ENCODE results near the gene HDAC9. TPM values are rescaled to one million over a fixed set of nuclear protein-coding genes. Genes with fewer than 3 reads are reported as not detected.
"Not testable (repeated sequence)": the region's sequence is repeated elsewhere in the genome, so short reads cannot be mapped to it uniquely, and the experiment has no call there.

Gene HDAC9
- total RNA-seq, 4 donors from 2014 or later, result 3.0 to 14.0 (median 5.6) TPM

- TF ChIP-seq POLR2A (IDR thresholded peaks at IDR 0.05) (no peak), CTCF (IDR thresholded peaks at IDR 0.05 in 4 of 5, conservative IDR thresholded peaks at IDR 0.05 in 1 of 5) (no peak)
- Histone ChIP-seq H3K27me3 (no peaks in the 10 kb centered on the region), H3K36me3 (no peaks in the 10 kb centered on the region), H3K4me1 (no peaks in the 10 kb centered on the region), H3K27ac (no peak overlapping the region), H3K4me3 (no peak overlapping the region), H3K9me3 (no peaks in the 10 kb centered on the region)
- intact Hi-C loops (cut with DNase I; ENCODE audit: low total_unique reads) (no loop called here), in situ Hi-C loops (cut with MboI; ENCODE audit: low sequenced_read_pairs in 4 of 4) (no loop called here)
- DNase-seq (no peak), ATAC-seq (no peak)
These were observed 527.9 kb downstream of the HDAC9 start for GRCh38 chr7:19023477-19023876.

- intact Hi-C loops (cut with DNase I; ENCODE audit: low total_unique reads) (no loop called here), in situ Hi-C loops (cut with MboI; ENCODE audit: low sequenced_read_pairs in 4 of 4) (no loop called here)
- Histone ChIP-seq H3K27ac (no peak overlapping the region), H3K27me3 (no peaks in the 10 kb centered on the region), H3K9me3 (no peaks in the 10 kb centered on the region), H3K4me1 (no peaks in the 10 kb centered on the region), H3K36me3 (no peaks in the 10 kb centered on the region), H3K4me3 (no peak overlapping the region)
- no peak for ATAC-seq
- TF ChIP-seq POLR2A (IDR thresholded peaks at IDR 0.05) (no peak), CTCF (IDR thresholded peaks at IDR 0.05 in 4 of 5, conservative IDR thresholded peaks at IDR 0.05 in 1 of 5) (no peak)
- no peak for DNase-seq
These were observed 528.7 kb downstream of the HDAC9 start for GRCh38 chr7:19024261-19024660.

GRCh38 chr7:19026888-19027287, 531.3 kb downstream of the HDAC9 start:
- no peaks in the 10 kb centered on the region for H3K36me3 ChIP-seq
- no peak for ATAC-seq
- in situ Hi-C loops (cut with MboI; ENCODE audit: low sequenced_read_pairs in 4 of 4), result no loop called here

GRCh38 chr7:19030281-19030680, 534.7 kb downstream of the HDAC9 start:
- no peaks in the 10 kb centered on the region for H3K36me3 ChIP-seq
- ATAC-seq, result no peak
- in situ Hi-C loops (cut with MboI; ENCODE audit: low sequenced_read_pairs in 4 of 4) (no loop called here), intact Hi-C loops (cut with DNase I; ENCODE audit: low total_unique reads) (no loop called here)
- TF ChIP-seq POLR2A (IDR thresholded peaks at IDR 0.05) (no peak), CTCF (IDR thresholded peaks at IDR 0.05 in 4 of 5, conservative IDR thresholded peaks at IDR 0.05 in 1 of 5) (no peak)
- no peak for DNase-seq
- H3K27ac ChIP-seq, result no peak overlapping the region
- no peaks in the 10 kb centered on the region for H3K9me3 ChIP-seq
- no peaks in the 10 kb centered on the region for H3K27me3 ChIP-seq
- H3K4me1 ChIP-seq, result no peaks in the 10 kb centered on the region
- no peak overlapping the region for H3K4me3 ChIP-seq

More at GRCh38 chr7:19026888-19027287, 531.3 kb downstream of the HDAC9 start:
- Histone ChIP-seq H3K4me3 (no peak overlapping the region), H3K9me3 (no peaks in the 10 kb centered on the region), H3K4me1 (no peaks in the 10 kb centered on the region), H3K27ac (no peak overlapping the region), H3K27me3 (no peaks in the 10 kb centered on the region)
- DNase-seq, result no peak
- no peak for TF ChIP-seq POLR2A (IDR thresholded peaks at IDR 0.05)
- TF ChIP-seq CTCF (IDR thresholded peaks at IDR 0.05 in 4 of 5, conservative IDR thresholded peaks at IDR 0.05 in 1 of 5), result no peak
- intact Hi-C loops (cut with DNase I; ENCODE audit: low total_unique reads), result no loop called here

- H3K27me3 ChIP-seq; DNase-seq; in situ Hi-C loops (cut with MboI; ENCODE audit: low sequenced_read_pairs in 4 of 4); ATAC-seq; H3K4me3 ChIP-seq; H3K36me3 ChIP-seq; H3K9me3 ChIP-seq; intact Hi-C loops (cut with DNase I; ENCODE audit: low total_unique reads); H3K27ac ChIP-seq; H3K4me1 ChIP-seq: not testable (repeated sequence)
These were observed 537.4 kb downstream of the HDAC9 start for GRCh38 chr7:19032942-19033341.
